Lung (tissue), 12 donors: ENCODE measurements around the gene ELOB. TPM values are rescaled to one million over a fixed set of nuclear protein-coding genes. Genes with fewer than 3 reads are reported as not detected.

ENCODE experiments used
- ATAC-seq: fragments of 200-7000 bp; cut with Tn5 transposase; one replicate; pipeline ENCODE4 v1.9.1; 2020; ENCODE audit warnings: moderate number of reproducible peaks; ENCODE audit not compliant: insufficient read depth, low FRiP score
- DNase-seq, 3 donors: peaks; one replicate each; pipeline ENCODE4 v3.0.0-alpha.2; 2013 to 2017
- H3K27ac ChIP-seq, 2 donors: one replicate each; pipeline ENCODE4 v1.5.1; 2013; ENCODE audit warnings: mild to moderate bottlenecking in 2 of 2, moderate library complexity in 2 of 2, control low read depth in 1 of 2, inconsistent platforms in 1 of 2, low read depth in 1 of 2, low read length in 1 of 2
- H3K27me3 ChIP-seq, 3 donors: one replicate each; pipeline ENCODE4 v1.5.1; 2013; ENCODE audit warnings: low read length in 2 of 3; ENCODE audit not compliant: control insufficient read depth in 3 of 3, insufficient read depth in 3 of 3
- H3K36me3 ChIP-seq, 4 donors: one replicate each; pipeline ENCODE4 v1.5.1; 2013; ENCODE audit warnings: low read length in 4 of 4, mild to moderate bottlenecking in 1 of 4, moderate library complexity in 1 of 4; ENCODE audit not compliant: control insufficient read depth in 4 of 4, insufficient read depth in 4 of 4
- H3K4me1 ChIP-seq, 5 donors: one replicate each; pipeline ENCODE4 v1.5.1; 2013; ENCODE audit warnings: low read length in 5 of 5, mild to moderate bottlenecking in 2 of 5, moderate library complexity in 1 of 5; ENCODE audit not compliant: control insufficient read depth in 5 of 5, insufficient read depth in 5 of 5
- H3K4me3 ChIP-seq: one replicate; pipeline ENCODE4 v1.5.1; 2013; ENCODE audit warnings: mild to moderate bottlenecking, control low read depth, moderate library complexity
- H3K9ac ChIP-seq, 2 donors: one replicate each; pipeline ENCODE4 v1.5.1; 2013; ENCODE audit warnings: low read length in 2 of 2, control low read depth in 1 of 2; ENCODE audit not compliant: insufficient read depth in 1 of 2
- H3K9me3 ChIP-seq, 4 donors: one replicate each; pipeline ENCODE4 v1.5.1; 2013; ENCODE audit warnings: low read length in 3 of 4, mild to moderate bottlenecking in 1 of 4, moderate library complexity in 1 of 4; ENCODE audit not compliant: control insufficient read depth in 4 of 4, insufficient read depth in 3 of 4
- CTCF ChIP-seq: IDR thresholded peaks from 2 replicates; pipeline ENCODE4 v1.5.1; 2012; ENCODE audit warnings: mild to moderate bottlenecking; ENCODE audit errors: control extremely low read depth, extremely low read depth
- WGBS, 2 donors: extraction: QIAGEN DNeasy Blood & Tissue Kit; methylation state at CpG; one replicate each; pipeline ENCODE4 v1.1.7; 2013; 5-methylcytosine and 5-hydroxymethylcytosine counted together
- polyA plus RNA-seq, 2 donors: library from polyadenylated mRNA; stranded (reverse); fragments of 200-250 nt; gene quantifications; one replicate each; pipeline ENCODE4 v1.2.1, GENCODE V29; 2013
- total RNA-seq, 2 donors: library from RNA; depleted of rRNA in 1 of 2; stranded (reverse); fragments of >200 nt in 1 of 2; gene quantifications; one replicate each; pipeline ENCODE4 v1.2.1, GENCODE V29; 2014 to 2021
- donor health status: control.
- donor health status: control.
- donor health status: Bipolar disorder and iron deficiency.
- donor health status: healthy.
- donor health status: DM: yes; HTN: yes; CAD: no.

ELOB gene
- total and polyA plus RNA-seq, 4 donors = 87.0 to 740 (median 346) TPM

DNA sequence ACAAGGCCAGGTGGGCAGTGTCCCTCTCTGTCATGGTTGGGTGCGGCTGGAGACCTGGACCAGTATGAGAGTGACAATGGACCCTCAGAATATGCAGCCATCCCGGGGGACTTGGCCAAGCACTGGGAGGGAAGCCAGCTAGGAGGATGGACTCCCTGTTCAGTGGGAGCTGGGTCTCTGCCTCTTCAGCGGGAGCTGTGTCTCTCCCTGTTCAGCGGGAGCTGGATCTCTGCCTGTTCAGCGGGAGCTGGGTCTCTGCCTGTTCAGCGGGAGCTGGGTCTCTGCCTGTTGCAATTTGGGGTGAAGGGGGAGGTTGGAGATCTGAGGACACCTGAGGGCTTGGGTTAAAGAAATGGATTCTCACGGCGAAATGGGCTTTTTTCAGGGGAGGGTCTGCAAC lies 14.1 kb upstream of the ELOB start:
- Histone ChIP-seq H3K27me3 (peaks cover 0 to 21% (median 8%) of the 10 kb centered on the region in 3 donors), H3K4me3 (no peak overlapping the region), H3K9ac (no peak overlapping the region), H3K36me3 (no peaks in the 10 kb centered on the region), H3K4me1 (peaks cover 0 to 1% (median 0%) of the 10 kb centered on the region in 5 donors), H3K27ac (no peak overlapping the region), H3K9me3 (no peaks in the 10 kb centered on the region)
- no peak for ATAC-seq
- DNase-seq = no peak
- 83 to 88% methylated on average over 8 of the region's 8 CpGs for WGBS, 2 donors
- TF ChIP-seq CTCF = no peak

GRCh38 chr16:2790631-2791030 lies 13.6 kb upstream of the ELOB start:
- no peak overlapping the region for H3K27ac ChIP-seq
- DNase-seq (no peak), ATAC-seq (no peak)
- no peak for TF ChIP-seq CTCF
- H3K9ac ChIP-seq = no peak overlapping the region
- no peaks in the 10 kb centered on the region for H3K9me3 ChIP-seq
- no peaks in the 10 kb centered on the region for H3K36me3 ChIP-seq
- H3K4me1 ChIP-seq = peaks cover 0 to 5% (median 0%) of the 10 kb centered on the region in 5 donors
- 80 to 89% methylated on average over 5 of the region's 5 CpGs for WGBS, 2 donors
- H3K27me3 ChIP-seq = peaks cover 0 to 21% (median 12%) of the 10 kb centered on the region in 3 donors
- H3K4me3 ChIP-seq = no peak overlapping the region

GRCh38 chr16:2787961-2788360 lies 10.9 kb upstream of the ELOB start:
- Histone ChIP-seq H3K4me1 (peaks cover 0 to 8% (median 0%) of the 10 kb centered on the region in 5 donors), H3K36me3 (no peaks in the 10 kb centered on the region), H3K27me3 (peaks cover 0 to 39% (median 19%) of the 10 kb centered on the region in 3 donors), H3K4me3 (no peak overlapping the region), H3K27ac (no peak overlapping the region), H3K9ac (no peak overlapping the region), H3K9me3 (no peaks in the 10 kb centered on the region)
- 29 to 38% methylated on average over 7 of the region's 7 CpGs for WGBS, 2 donors
- TF ChIP-seq CTCF = no peak
- ATAC-seq (no peak), DNase-seq (no peak)

DNA sequence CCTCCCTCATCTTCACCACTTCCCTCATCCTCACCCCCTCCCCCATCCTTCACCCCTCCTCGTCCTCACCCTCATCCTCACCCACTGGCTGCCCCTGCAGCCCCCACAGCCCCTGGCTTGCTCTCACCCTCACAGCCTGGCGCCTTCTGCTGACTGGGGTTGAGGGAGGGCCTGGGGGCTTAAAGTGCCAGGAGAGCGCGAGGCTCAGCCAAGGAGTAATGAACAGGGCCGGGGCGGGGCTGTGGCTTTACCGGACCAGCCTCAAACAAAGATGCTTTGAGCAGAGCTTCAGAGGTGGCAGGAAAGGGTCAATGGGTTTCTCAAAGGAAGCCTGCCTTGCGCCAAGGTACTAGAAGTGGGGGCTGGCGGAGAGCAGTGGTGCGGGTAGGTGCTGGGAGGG lies 10.3 kb upstream of the ELOB start, which contains the start of gene PRSS33:
Gene PRSS33 (minus strand): TSS at position 155 of the 400 bp plus-strand sequence. CDS start 1,013 bp downstream, outside the sequence.
- DNase-seq = peak in 2 of 3 donors; percentile 25 to 49

More for the DNA sequence above, 10.3 kb upstream of the ELOB start, which contains the start of gene PRSS33:
- no peaks in the 10 kb centered on the region for H3K36me3 ChIP-seq
- no peak for TF ChIP-seq CTCF
- H3K9me3 ChIP-seq = no peaks in the 10 kb centered on the region
- no peak for ATAC-seq
- H3K9ac ChIP-seq = no peak within 1 kb of the TSS
- peaks cover 0 to 8% (median 0%) of the 10 kb centered on the region in 5 donors for H3K4me1 ChIP-seq
- no peak within 1 kb of the TSS for H3K27ac ChIP-seq
- 23 to 26% methylated on average over 10 of the region's 10 CpGs for WGBS, 2 donors
- H3K4me3 ChIP-seq = no peak within 1 kb of the TSS
- peaks cover 0 to 39% (median 19%) of the 10 kb centered on the region in 3 donors for H3K27me3 ChIP-seq
